ENCODE results near the gene RNF166.

The RNF166 gene

DNA sequence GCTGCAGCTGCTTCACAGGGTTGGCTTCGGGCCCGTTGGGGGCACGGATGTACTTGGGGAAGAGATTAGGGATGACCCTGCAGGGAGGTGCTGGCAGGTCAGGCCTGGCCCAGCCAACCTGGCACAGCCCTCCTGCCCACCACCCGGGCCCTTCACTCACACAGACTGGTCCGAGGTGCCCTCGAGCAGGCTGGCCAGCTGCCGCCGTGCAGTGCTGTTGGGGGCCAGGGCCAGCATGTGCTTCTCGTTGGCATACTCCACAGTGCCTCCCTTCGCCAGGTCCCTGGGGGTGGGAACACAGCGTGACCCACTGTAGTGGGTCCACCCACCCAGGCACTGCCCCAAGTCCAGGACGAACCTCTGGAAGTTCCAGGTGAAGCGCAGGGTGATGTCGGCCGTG is 10.0 kb upstream of the RNF166 start:
- H3K9me2 ChIP-seq (replicated peaks; ENCODE audit: control insufficient read depth, low read length): no peaks in the 10 kb centered on the region
- H3K27ac ChIP-seq (ENCODE audit: low read depth, low read length): no peak overlapping the region
- no peaks in the 10 kb centered on the region for H3K4me1 ChIP-seq (ENCODE audit: control insufficient read depth, low read length)
- H3K4me2 ChIP-seq (ENCODE audit: low read length): no peak overlapping the region
- TF ChIP-seq, protein P1, sequence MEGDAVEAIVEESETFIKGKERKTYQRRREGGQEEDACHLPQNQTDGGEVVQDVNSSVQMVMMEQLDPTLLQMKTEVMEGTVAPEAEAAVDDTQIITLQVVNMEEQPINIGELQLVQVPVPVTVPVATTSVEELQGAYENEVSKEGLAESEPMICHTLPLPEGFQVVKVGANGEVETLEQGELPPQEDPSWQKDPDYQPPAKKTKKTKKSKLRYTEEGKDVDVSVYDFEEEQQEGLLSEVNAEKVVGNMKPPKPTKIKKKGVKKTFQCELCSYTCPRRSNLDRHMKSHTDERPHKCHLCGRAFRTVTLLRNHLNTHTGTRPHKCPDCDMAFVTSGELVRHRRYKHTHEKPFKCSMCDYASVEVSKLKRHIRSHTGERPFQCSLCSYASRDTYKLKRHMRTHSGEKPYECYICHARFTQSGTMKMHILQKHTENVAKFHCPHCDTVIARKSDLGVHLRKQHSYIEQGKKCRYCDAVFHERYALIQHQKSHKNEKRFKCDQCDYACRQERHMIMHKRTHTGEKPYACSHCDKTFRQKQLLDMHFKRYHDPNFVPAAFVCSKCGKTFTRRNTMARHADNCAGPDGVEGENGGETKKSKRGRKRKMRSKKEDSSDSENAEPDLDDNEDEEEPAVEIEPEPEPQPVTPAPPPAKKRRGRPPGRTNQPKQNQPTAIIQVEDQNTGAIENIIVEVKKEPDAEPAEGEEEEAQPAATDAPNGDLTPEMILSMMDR (IDR thresholded peaks at IDR 0.05; ENCODE audit: low read depth, low read length, poor library complexity, severe bottlenecking): no peak
- no peaks in the 10 kb centered on the region for H3K9me3 ChIP-seq (ENCODE audit: control insufficient read depth, insufficient read depth, low read length)
- H3K27me3 ChIP-seq (ENCODE audit: control insufficient read depth, low read length): no peaks in the 10 kb centered on the region
- H4K20me1 ChIP-seq (ENCODE audit: control insufficient read depth, insufficient read depth, low read depth, low read length): no peaks in the 10 kb centered on the region
- H3F3A ChIP-seq (ENCODE audit: control insufficient read depth, insufficient read depth): no peaks in the 10 kb centered on the region; the same call in none of the 2 replicates
- no peak overlapping the region for H3K4me3 ChIP-seq (ENCODE audit: low read length)
- H3K79me2 ChIP-seq (ENCODE audit: control insufficient read depth, low read length): peaks cover 6% of the 10 kb centered on the region
- H3K36me3 ChIP-seq (ENCODE audit: control insufficient read depth, low read length): peaks cover 85% of the 10 kb centered on the region

GRCh38 chr16:88715312-88716190 is 9.3 kb upstream of the RNF166 start:
- H3K27me3 ChIP-seq (ENCODE audit: control insufficient read depth, low read length): no peaks in the 10 kb centered on the region
- peaks cover 11% of the 10 kb centered on the region for H3K79me2 ChIP-seq (ENCODE audit: control insufficient read depth, low read length)
- no peaks in the 10 kb centered on the region for H4K20me1 ChIP-seq (ENCODE audit: control insufficient read depth, insufficient read depth, low read depth, low read length)
- H3K4me2 ChIP-seq (ENCODE audit: low read length): no peak overlapping the region
- H3K27ac ChIP-seq (ENCODE audit: low read depth, low read length): no peak overlapping the region
- H3K4me1 ChIP-seq (ENCODE audit: control insufficient read depth, low read length): no peaks in the 10 kb centered on the region
- H3F3A ChIP-seq (ENCODE audit: control insufficient read depth, insufficient read depth): no peaks in the 10 kb centered on the region; the same call in none of the 2 replicates
- TF ChIP-seq, protein P1 (IDR thresholded peaks at IDR 0.05; ENCODE audit: low read depth, low read length, poor library complexity, severe bottlenecking): no peak
- TF ChIP-seq EZH2phosphoT487 (IDR thresholded peaks at IDR 0.05; ENCODE audit: borderline replicate concordance, low read length): no peak
- H3K4me3 ChIP-seq (ENCODE audit: low read length): no peak overlapping the region
- no peaks in the 10 kb centered on the region for H3K9me3 ChIP-seq (ENCODE audit: control insufficient read depth, insufficient read depth, low read length)
- peaks cover 82% of the 10 kb centered on the region for H3K36me3 ChIP-seq (ENCODE audit: control insufficient read depth, low read length)
- no peaks in the 10 kb centered on the region for H3K9me2 ChIP-seq (replicated peaks; ENCODE audit: control insufficient read depth, low read length)

- Histone ChIP-seq H3K4me1 (ENCODE audit: control insufficient read depth, low read length) (no peaks in the 10 kb centered on the region), H3K4me3 (ENCODE audit: low read length) (no peak overlapping the region), H3K79me2 (ENCODE audit: control insufficient read depth, low read length) (peaks cover 20% of the 10 kb centered on the region), H3K4me2 (ENCODE audit: low read length) (no peak overlapping the region), H3K27ac (ENCODE audit: low read depth, low read length) (no peak overlapping the region), H3K9me3 (ENCODE audit: control insufficient read depth, insufficient read depth, low read length) (no peaks in the 10 kb centered on the region), H3K36me3 (ENCODE audit: control insufficient read depth, low read length) (peaks cover 79% of the 10 kb centered on the region), H3K9me2 (replicated peaks; ENCODE audit: control insufficient read depth, low read length) (no peaks in the 10 kb centered on the region), H3F3A (ENCODE audit: control insufficient read depth, insufficient read depth) (no peaks in the 10 kb centered on the region; the same call in none of the 2 replicates), H4K20me1 (ENCODE audit: control insufficient read depth, insufficient read depth, low read depth, low read length) (no peaks in the 10 kb centered on the region), H3K27me3 (ENCODE audit: control insufficient read depth, low read length) (no peaks in the 10 kb centered on the region)
- TF ChIP-seq EZH2phosphoT487 (IDR thresholded peaks at IDR 0.05; ENCODE audit: borderline replicate concordance, low read length): no peak
- TF ChIP-seq, protein P1 (IDR thresholded peaks at IDR 0.05; ENCODE audit: low read depth, low read length, poor library complexity, severe bottlenecking): no peak
These were observed 8.5 kb upstream of the RNF166 start for GRCh38 chr16:88714420-88715302.

All from DOHH2 (cell line).